Measurements from ENCODE around the gene CCDC157.
A peak's percentile ranks its signal among the peaks of the same experiment; 100 is the strongest.

CCDC157 gene

GRCh38 chr22:30314915-30315314 is 41.9 kb upstream of the CCDC157 start:
- Histone ChIP-seq H3K9me3 (ENCODE audit: control insufficient read depth in 2 of 2, low read length in 2 of 2) (no peaks in the 10 kb centered on the region), H3K9ac (ENCODE audit: low read depth in 1 of 2, low read length in 2 of 2) (no peak overlapping the region), H3K4me3 (ENCODE audit: low read length in 2 of 2) (no peak overlapping the region), H3K27ac (ENCODE audit: low read depth in 2 of 2, low read length in 2 of 2) (no peak overlapping the region), H3K4me1 (ENCODE audit: control insufficient read depth in 2 of 2, insufficient read depth in 2 of 2, low read length in 2 of 2) (peaks cover 43 to 50% of the 10 kb centered on the region in 2 donors), H3K27me3 (ENCODE audit: control insufficient read depth in 2 of 2, insufficient read depth in 2 of 2, low read length in 2 of 2) (no peaks in the 10 kb centered on the region), H3K36me3 (ENCODE audit: control insufficient read depth in 2 of 2, insufficient read depth in 2 of 2, low read length in 2 of 2) (peaks cover 0 to 11% of the 10 kb centered on the region in 2 donors)

- H3K9me3 ChIP-seq (ENCODE audit: control insufficient read depth in 2 of 2, low read length in 2 of 2): no peaks in the 10 kb centered on the region
- no peak overlapping the region for H3K9ac ChIP-seq (ENCODE audit: low read depth in 1 of 2, low read length in 2 of 2)
- no peak overlapping the region for H3K27ac ChIP-seq (ENCODE audit: low read depth in 2 of 2, low read length in 2 of 2)
- H3K36me3 ChIP-seq (ENCODE audit: control insufficient read depth in 2 of 2, insufficient read depth in 2 of 2, low read length in 2 of 2): peaks cover 6 to 21% of the 10 kb centered on the region in 2 donors
- no peak overlapping the region for H3K4me3 ChIP-seq (ENCODE audit: low read length in 2 of 2)
- no peaks in the 10 kb centered on the region for H3K27me3 ChIP-seq (ENCODE audit: control insufficient read depth in 2 of 2, insufficient read depth in 2 of 2, low read length in 2 of 2)
- H3K4me1 ChIP-seq (ENCODE audit: control insufficient read depth in 2 of 2, insufficient read depth in 2 of 2, low read length in 2 of 2): peaks cover 31 to 39% of the 10 kb centered on the region in 2 donors
Observed at GRCh38 chr22:30315962-30316576, 40.7 kb upstream of the CCDC157 start.

- Histone ChIP-seq H3K4me3 (ENCODE audit: low read length in 2 of 2) (no peak overlapping the region), H3K9me3 (ENCODE audit: control insufficient read depth in 2 of 2, low read length in 2 of 2) (no peaks in the 10 kb centered on the region), H3K27ac (ENCODE audit: low read depth in 2 of 2, low read length in 2 of 2) (no peak overlapping the region), H3K9ac (ENCODE audit: low read depth in 1 of 2, low read length in 2 of 2) (no peak overlapping the region), H3K27me3 (ENCODE audit: control insufficient read depth in 2 of 2, insufficient read depth in 2 of 2, low read length in 2 of 2) (no peaks in the 10 kb centered on the region), H3K36me3 (ENCODE audit: control insufficient read depth in 2 of 2, insufficient read depth in 2 of 2, low read length in 2 of 2) (peaks cover 6 to 25% of the 10 kb centered on the region in 2 donors), H3K4me1 (ENCODE audit: control insufficient read depth in 2 of 2, insufficient read depth in 2 of 2, low read length in 2 of 2) (peaks cover 14 to 22% of the 10 kb centered on the region in 2 donors)
Observed at GRCh38 chr22:30317778-30318177, 39.0 kb upstream of the CCDC157 start.

- Histone ChIP-seq H3K4me1 (ENCODE audit: control insufficient read depth in 2 of 2, insufficient read depth in 2 of 2, low read length in 2 of 2) (peaks cover 8 to 15% of the 10 kb centered on the region in 2 donors), H3K27me3 (ENCODE audit: control insufficient read depth in 2 of 2, insufficient read depth in 2 of 2, low read length in 2 of 2) (no peaks in the 10 kb centered on the region), H3K4me3 (ENCODE audit: low read length in 2 of 2) (no peak overlapping the region), H3K9me3 (ENCODE audit: control insufficient read depth in 2 of 2, low read length in 2 of 2) (no peaks in the 10 kb centered on the region), H3K27ac (ENCODE audit: low read depth in 2 of 2, low read length in 2 of 2) (no peak overlapping the region), H3K9ac (ENCODE audit: low read depth in 1 of 2, low read length in 2 of 2) (no peak overlapping the region), H3K36me3 (ENCODE audit: control insufficient read depth in 2 of 2, insufficient read depth in 2 of 2, low read length in 2 of 2) (peaks cover 6 to 28% of the 10 kb centered on the region in 2 donors)
Observed at GRCh38 chr22:30318799-30319419, 37.9 kb upstream of the CCDC157 start.

GRCh38 chr22:30320021-30320556 is 36.7 kb upstream of the CCDC157 start:
- Histone ChIP-seq H3K27ac (ENCODE audit: low read depth in 2 of 2, low read length in 2 of 2) (no peak overlapping the region), H3K4me1 (ENCODE audit: control insufficient read depth in 2 of 2, insufficient read depth in 2 of 2, low read length in 2 of 2) (peaks cover 15 to 20% of the 10 kb centered on the region in 2 donors), H3K9ac (ENCODE audit: low read depth in 1 of 2, low read length in 2 of 2) (no peak overlapping the region), H3K9me3 (ENCODE audit: control insufficient read depth in 2 of 2, low read length in 2 of 2) (no peaks in the 10 kb centered on the region), H3K27me3 (ENCODE audit: control insufficient read depth in 2 of 2, insufficient read depth in 2 of 2, low read length in 2 of 2) (no peaks in the 10 kb centered on the region), H3K36me3 (ENCODE audit: control insufficient read depth in 2 of 2, insufficient read depth in 2 of 2, low read length in 2 of 2) (peaks cover 6 to 25% of the 10 kb centered on the region in 2 donors), H3K4me3 (ENCODE audit: low read length in 2 of 2) (no peak overlapping the region)

- Histone ChIP-seq H3K9me3 (ENCODE audit: control insufficient read depth in 2 of 2, low read length in 2 of 2) (no peaks in the 10 kb centered on the region), H3K27ac (ENCODE audit: low read depth in 2 of 2, low read length in 2 of 2) (no peak overlapping the region), H3K4me3 (ENCODE audit: low read length in 2 of 2) (no peak overlapping the region), H3K9ac (ENCODE audit: low read depth in 1 of 2, low read length in 2 of 2) (no peak overlapping the region), H3K36me3 (ENCODE audit: control insufficient read depth in 2 of 2, insufficient read depth in 2 of 2, low read length in 2 of 2) (peaks cover 6 to 25% of the 10 kb centered on the region in 2 donors), H3K4me1 (ENCODE audit: control insufficient read depth in 2 of 2, insufficient read depth in 2 of 2, low read length in 2 of 2) (peaks cover 26 to 29% of the 10 kb centered on the region in 2 donors), H3K27me3 (ENCODE audit: control insufficient read depth in 2 of 2, insufficient read depth in 2 of 2, low read length in 2 of 2) (no peaks in the 10 kb centered on the region)
Observed at GRCh38 chr22:30321461-30321860, 35.3 kb upstream of the CCDC157 start.

- H3K4me1 ChIP-seq (ENCODE audit: control insufficient read depth in 2 of 2, insufficient read depth in 2 of 2, low read length in 2 of 2): peaks cover 36 to 39% of the 10 kb centered on the region in 2 donors
- no peak overlapping the region for H3K27ac ChIP-seq (ENCODE audit: low read depth in 2 of 2, low read length in 2 of 2)
- peaks cover 6 to 25% of the 10 kb centered on the region in 2 donors for H3K36me3 ChIP-seq (ENCODE audit: control insufficient read depth in 2 of 2, insufficient read depth in 2 of 2, low read length in 2 of 2)
- no peak overlapping the region for H3K9ac ChIP-seq (ENCODE audit: low read depth in 1 of 2, low read length in 2 of 2)
- H3K9me3 ChIP-seq (ENCODE audit: control insufficient read depth in 2 of 2, low read length in 2 of 2): no peaks in the 10 kb centered on the region
- H3K27me3 ChIP-seq (ENCODE audit: control insufficient read depth in 2 of 2, insufficient read depth in 2 of 2, low read length in 2 of 2): no peaks in the 10 kb centered on the region
- H3K4me3 ChIP-seq (ENCODE audit: low read length in 2 of 2): no peak overlapping the region
Observed at GRCh38 chr22:30323246-30323645, 33.6 kb upstream of the CCDC157 start.

GRCh38 chr22:30324014-30324730 is 32.6 kb upstream of the CCDC157 start:
- peaks cover 30 to 43% of the 10 kb centered on the region in 2 donors for H3K4me1 ChIP-seq (ENCODE audit: control insufficient read depth in 2 of 2, insufficient read depth in 2 of 2, low read length in 2 of 2)

GRCh38 chr22:30325065-30325720 is 31.6 kb upstream of the CCDC157 start:
- H3K27me3 ChIP-seq (ENCODE audit: control insufficient read depth in 2 of 2, insufficient read depth in 2 of 2, low read length in 2 of 2): no peaks in the 10 kb centered on the region
- peak overlapping the region; percentile 83 to 91 for H3K4me3 ChIP-seq (ENCODE audit: low read length in 2 of 2)
- peaks cover 27 to 43% of the 10 kb centered on the region in 2 donors for H3K4me1 ChIP-seq (ENCODE audit: control insufficient read depth in 2 of 2, insufficient read depth in 2 of 2, low read length in 2 of 2)
- H3K36me3 ChIP-seq (ENCODE audit: control insufficient read depth in 2 of 2, insufficient read depth in 2 of 2, low read length in 2 of 2): peaks cover 6 to 15% of the 10 kb centered on the region in 2 donors
- peak overlapping the region; percentile 74 to 93 for H3K9ac ChIP-seq (ENCODE audit: low read depth in 1 of 2, low read length in 2 of 2)
- H3K9me3 ChIP-seq (ENCODE audit: control insufficient read depth in 2 of 2, low read length in 2 of 2): no peaks in the 10 kb centered on the region
- peak overlapping the region; percentile 85 to 87 for H3K27ac ChIP-seq (ENCODE audit: low read depth in 2 of 2, low read length in 2 of 2)

More at GRCh38 chr22:30324014-30324730, 32.6 kb upstream of the CCDC157 start:
- no peaks in the 10 kb centered on the region for H3K9me3 ChIP-seq (ENCODE audit: control insufficient read depth in 2 of 2, low read length in 2 of 2)
- H3K4me3 ChIP-seq (ENCODE audit: low read length in 2 of 2): peak overlapping the region; percentile 83 to 91
- peak overlapping the region; percentile 85 to 87 for H3K27ac ChIP-seq (ENCODE audit: low read depth in 2 of 2, low read length in 2 of 2)
- H3K9ac ChIP-seq (ENCODE audit: low read depth in 1 of 2, low read length in 2 of 2): peak overlapping the region in 1 of 2 donors; percentile 93
- no peaks in the 10 kb centered on the region for H3K27me3 ChIP-seq (ENCODE audit: control insufficient read depth in 2 of 2, insufficient read depth in 2 of 2, low read length in 2 of 2)
- H3K36me3 ChIP-seq (ENCODE audit: control insufficient read depth in 2 of 2, insufficient read depth in 2 of 2, low read length in 2 of 2): peaks cover 6 to 23% of the 10 kb centered on the region in 2 donors
